GM13976 (cell line): ENCODE data around the gene SEMA5A.

Source experiments
- DNase-seq: peaks from one replicate; pipeline ENCODE4 v3.0.0; 2012; ENCODE audit warnings: low spot score
- CTCF ChIP-seq: IDR thresholded peaks from 2 replicates; pipeline ENCODE4 v1.5.1; 2012; ENCODE audit warnings: borderline replicate concordance, mild to moderate bottlenecking; ENCODE audit not compliant: insufficient read depth; ENCODE audit errors: extremely low read depth, missing control alignments, control extremely low read depth
- in situ Hi-C: fragments of 300-500 bp; cut with MboI; formaldehyde crosslinking; loops from one replicate; pipeline ENCODE4 v1.12.0; 2022; ENCODE audit warnings: low sequenced_read_pairs, mixed read lengths, inconsistent platforms; ENCODE audit not compliant: unreplicated experiment

Gene SEMA5A

DNA sequence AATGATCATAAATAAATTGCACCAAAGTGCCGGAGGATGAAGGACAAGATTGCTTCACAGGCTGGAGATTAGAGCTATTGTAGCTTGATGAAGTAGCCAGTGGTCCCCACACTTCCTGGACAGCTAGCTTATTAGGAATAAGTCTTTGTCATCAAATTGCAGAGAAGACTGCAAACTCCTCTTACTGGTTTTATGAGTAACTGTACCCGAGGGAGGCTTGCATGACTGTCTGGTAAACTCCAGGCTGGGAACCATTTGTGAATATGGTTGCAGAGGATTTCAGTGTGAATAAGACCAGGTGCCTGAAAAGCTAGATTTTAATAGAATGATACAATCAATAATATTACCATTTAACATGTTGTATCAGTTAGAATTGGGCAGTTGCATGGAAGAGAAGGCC, 36.5 kb upstream of the SEMA5A start:
- DNase-seq: no peak

DNA sequence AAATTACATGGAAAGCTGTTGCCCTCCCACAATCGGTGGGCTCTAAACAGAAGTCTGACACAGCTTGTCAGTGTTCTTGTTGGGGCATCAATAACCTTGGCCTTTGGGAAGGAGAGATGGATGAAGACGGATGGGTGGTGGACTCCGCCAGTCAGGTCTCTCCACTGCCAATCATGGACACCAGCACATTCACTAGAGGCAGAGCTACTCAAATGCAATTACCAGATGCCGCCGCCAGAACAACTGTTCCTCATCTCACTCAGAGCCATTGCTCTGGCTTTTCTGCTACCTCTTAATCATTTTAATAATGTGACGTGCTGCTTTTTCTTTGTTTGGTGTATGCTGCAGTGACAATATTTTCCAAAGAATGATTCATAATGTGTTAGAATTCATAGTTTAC, 27.9 kb upstream of the SEMA5A start:
- no peak for TF ChIP-seq CTCF

More for the DNA sequence above, 36.5 kb upstream of the SEMA5A start:
- in situ Hi-C loops: no loop called here
- no peak for TF ChIP-seq CTCF

DNA sequence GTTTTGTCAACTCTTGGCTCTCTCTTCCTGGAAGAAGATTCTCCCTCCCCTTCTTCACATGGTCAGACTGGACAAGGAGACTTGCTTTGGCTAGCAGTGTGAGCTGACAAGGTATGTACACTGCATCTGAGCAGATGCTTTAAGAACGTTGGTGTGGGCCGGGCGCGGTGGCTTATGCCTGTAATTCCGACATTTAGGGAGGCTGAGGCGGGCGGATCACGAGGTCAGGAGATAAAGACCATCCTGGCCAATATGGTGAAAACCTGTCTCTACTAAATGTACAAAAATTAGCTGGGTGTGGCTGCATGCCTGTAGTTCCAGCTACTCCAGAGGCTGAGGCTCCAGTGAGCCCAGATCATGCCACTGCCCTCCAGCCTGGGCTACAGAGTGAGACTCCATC, 26.4 kb upstream of the SEMA5A start:
- DNase-seq: no peak
- in situ Hi-C loops: no loop called here
- TF ChIP-seq CTCF: no peak

More for the DNA sequence above, 27.9 kb upstream of the SEMA5A start:
- no peak for DNase-seq
- in situ Hi-C loops: no loop called here

GRCh38 chr5:9570876-9571275, 25.0 kb upstream of the SEMA5A start:
- in situ Hi-C loops: no loop called here
- no peak for DNase-seq
- TF ChIP-seq CTCF: no peak

DNA sequence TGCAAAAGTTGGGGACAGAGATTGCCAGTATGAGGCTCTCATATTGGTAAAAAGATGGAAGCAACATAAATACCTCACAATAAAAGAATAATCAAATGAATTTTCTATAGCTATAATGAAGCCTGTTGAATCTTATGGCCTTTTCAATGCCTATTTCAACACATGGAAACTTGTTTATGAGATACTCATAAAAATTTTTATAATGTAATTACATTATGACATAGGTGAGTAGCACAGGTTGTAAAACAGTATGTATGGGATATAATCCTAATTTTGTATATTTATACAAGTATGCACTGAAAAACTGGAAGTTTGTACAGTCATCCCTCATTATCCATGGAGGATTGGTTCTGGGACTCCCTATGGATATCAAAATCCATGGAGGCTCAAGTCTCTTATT, 21.2 kb upstream of the SEMA5A start:
- no peak for DNase-seq
- TF ChIP-seq CTCF: no peak
- in situ Hi-C loops: no loop called here

GRCh38 chr5:9564752-9565151, 18.9 kb upstream of the SEMA5A start:
- DNase-seq: no peak
- no peak for TF ChIP-seq CTCF
- in situ Hi-C loops: no loop called here

DNA sequence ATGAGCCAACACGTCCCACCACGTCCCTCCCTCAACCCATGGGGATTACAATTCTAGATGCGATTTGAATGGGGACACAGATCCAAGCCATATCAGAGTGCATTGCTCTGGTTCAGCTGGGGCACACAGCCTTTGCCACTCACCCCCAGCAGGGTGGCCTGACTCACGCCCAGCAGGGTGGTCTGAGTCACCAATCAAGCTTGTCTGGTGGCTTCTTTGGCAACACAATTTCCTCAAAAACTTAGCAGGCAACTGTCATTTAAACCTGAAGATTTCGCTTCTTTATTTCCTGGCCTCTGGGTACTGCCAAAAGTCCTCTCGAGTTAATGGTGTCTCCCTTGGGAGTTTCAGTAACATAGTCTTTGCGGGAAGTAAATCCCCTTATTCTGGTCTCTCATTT, 16.3 kb upstream of the SEMA5A start:
- no peak for DNase-seq
- in situ Hi-C loops: no loop called here
- TF ChIP-seq CTCF: no peak
